GM18526 (cell line): Measurements from ENCODE around the gene AKR1A1.

ENCODE experiments used
- POLR2A ChIP-seq: IDR thresholded peaks from 3 replicates; pipeline ENCODE4 v1.6.1; 2011; ENCODE audit not compliant: insufficient read length; ENCODE audit errors: extremely low read depth

Gene AKR1A1

DNA sequence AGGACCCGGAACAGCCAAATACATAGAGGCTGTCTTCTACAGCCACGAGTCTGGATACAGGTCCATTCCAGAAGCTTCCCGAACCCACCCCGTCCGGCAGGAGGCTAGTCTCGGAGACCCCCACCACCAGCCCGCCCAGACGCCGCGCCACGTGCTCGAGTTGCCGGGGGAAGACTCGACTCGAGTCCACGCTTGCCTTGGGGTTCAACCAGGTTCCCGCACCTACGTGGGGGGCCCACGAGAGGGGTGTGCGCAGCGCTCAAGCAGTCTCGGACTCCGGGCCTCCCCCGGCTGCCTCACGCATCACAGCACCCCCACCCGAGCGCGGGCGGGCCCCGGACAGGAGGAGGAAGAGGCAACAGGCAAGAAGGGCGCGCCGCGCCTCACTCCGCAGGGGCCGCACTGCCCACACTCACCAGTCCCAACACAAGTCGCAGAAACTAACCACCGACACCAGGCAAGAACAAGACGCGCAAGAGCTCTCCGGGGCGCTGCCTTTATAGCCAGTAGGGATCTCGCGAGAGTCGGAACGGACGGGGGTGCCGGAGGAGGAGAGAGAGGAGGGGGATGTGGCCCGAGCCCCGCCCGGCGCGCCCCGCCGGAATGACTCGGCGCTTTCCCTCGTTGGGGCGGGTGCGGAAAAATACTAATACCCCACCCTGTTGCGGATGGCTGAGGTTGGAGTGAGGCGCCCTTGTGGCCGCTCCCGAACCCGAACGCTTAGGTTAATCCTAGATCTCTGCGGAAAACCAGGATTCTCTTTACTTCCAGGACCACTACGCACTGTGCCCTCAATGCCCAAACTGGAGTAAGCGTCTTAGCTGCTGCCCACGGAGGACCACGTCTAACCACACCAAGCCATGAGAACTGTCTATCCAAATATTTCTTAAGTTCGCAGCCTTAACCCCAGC is 29.0 kb upstream of the AKR1A1 start, which contains the start of gene PRDX1:
PRDX1 (minus strand) TSS at position 472 of the 911 bp plus-strand sequence. CDS start 2,841 bp downstream, outside the sequence.
- peak; percentile 100 for TF ChIP-seq POLR2A

- no peak for TF ChIP-seq POLR2A
These were observed 28.1 kb upstream of the AKR1A1 start for GRCh38 chr1:45522324-45523104.

DNA sequence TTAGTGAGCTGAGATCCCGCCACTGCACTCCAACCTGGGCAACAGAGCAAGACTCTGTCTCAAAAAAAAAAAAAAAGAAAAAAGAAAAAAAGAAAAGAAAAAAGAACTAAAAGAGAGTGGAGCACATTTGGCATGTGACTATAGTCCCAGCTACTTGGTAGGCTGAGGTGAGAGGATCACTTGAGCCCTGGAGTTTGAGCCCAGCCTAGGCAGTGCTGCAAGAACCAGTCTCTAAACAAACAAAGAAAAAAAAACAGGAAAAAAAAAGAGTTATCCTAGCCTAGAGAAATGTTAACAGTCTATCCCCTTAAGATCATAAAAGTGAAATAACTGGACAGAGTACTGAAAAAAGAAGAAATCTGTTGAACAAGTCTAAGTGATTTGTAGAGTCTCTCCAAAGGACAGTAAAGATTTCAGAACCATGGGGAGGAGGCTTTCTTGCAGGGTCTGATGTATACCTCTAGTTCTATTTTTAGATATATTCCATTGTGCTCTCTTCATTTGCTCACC is 24.4 kb upstream of the AKR1A1 start:
- TF ChIP-seq POLR2A, result no peak

DNA sequence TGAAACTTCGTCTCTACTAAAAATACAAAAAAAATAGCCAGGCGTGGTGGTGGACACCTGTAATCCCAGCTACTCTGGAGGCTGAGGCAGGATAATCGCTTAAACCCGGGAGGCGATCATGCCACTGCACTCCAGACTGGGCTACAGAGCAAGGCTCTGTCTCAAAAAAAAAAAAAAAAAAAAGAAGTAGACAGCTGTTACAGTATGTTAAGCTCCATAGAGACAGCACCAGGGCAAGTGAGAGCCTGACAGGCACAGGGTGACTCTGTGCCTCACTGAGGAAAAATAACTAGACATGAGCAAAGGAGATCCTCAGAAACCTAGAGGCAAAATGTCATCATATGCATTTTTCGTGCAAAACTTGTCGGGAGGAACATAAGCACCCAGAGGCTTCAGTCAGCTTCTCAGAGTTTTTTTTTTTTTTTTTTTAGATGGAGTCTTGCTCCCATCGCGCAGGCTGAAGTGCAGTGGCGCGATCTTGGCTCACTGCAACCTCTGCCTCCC is 19.9 kb upstream of the AKR1A1 start:
- TF ChIP-seq POLR2A, result no peak

DNA sequence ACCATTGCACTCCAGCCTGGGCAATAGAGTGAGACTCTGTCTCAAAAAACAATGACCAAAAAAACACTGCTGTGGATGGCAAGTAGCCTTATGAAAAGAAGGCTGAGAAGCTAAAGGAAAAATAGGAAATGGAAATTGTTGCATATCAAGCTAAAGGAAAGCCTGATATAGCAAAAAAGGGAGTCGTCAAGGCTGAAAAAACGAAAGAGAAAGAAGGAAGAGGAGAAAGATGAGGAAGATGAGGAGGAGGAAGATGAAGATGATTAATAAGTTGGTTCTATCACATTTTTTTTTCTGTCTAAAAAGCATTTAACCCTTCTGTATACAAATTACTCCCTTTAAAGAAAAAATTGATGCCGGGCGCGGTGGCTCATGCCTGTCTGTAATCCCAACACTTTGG is 18.8 kb upstream of the AKR1A1 start:
- no peak for TF ChIP-seq POLR2A

DNA sequence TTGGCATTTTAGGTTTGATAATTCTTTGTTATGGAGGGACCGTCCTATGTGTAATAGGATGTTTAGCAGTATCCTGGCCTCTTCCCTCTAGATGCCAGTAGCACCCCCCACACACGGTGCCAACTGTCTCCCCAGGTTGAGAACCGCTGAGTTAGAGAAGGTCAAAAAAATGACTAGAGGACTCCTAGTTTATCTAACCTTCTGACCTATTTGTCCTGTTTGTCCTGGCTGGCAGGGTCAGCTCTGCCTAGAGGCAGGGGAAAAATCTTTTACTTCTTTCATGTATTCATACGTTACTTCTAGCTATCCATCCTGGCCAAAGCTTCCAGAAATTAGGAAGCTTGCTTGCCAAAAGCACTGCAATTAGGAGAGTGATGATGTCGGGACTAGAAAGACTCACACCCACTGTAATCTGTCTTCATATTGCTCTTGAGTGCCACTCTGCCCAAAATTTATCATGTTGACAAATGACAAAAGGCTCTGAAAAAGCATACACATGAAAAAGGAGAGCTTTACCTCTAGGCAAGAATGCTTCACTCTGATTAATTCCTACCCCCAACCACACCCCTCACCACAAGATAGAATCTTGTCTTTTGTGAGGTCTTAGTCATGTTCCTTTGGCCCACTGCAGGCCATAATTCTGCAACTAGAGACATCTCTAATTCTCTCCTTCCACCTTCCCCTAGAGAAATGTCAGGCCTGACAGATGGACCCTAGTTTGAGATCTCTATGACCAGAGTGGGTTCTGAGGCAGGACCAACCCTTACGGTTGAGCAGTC is 14.4 kb upstream of the AKR1A1 start:
- no peak for TF ChIP-seq POLR2A

GRCh38 chr1:45536886-45537285 is 13.7 kb upstream of the AKR1A1 start:
- TF ChIP-seq POLR2A, result no peak

- no peak for TF ChIP-seq POLR2A
These were observed 9.4 kb upstream of the AKR1A1 start for GRCh38 chr1:45541193-45541592.

DNA sequence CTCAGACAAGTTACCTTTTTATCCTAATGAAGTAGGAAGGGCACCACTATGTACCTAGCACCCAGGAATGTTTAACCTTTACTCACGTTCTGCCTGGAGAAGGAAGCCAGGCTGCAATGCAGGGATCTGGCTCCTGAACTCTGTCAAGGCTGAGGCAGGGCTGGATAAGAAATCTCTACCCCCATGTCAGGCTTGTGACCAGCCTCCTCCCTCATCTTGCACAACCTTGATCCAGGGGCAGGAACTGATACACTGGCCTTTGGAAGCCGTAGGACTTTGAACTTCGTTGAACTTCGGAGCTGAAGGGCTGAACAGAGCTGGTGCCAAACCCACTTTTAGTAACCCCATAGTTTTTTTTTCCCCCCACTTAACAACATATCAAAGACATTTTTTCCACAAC is 8.0 kb upstream of the AKR1A1 start:
- no peak for TF ChIP-seq POLR2A

GRCh38 chr1:45543581-45544417 is 6.8 kb upstream of the AKR1A1 start:
- TF ChIP-seq POLR2A, result no peak

DNA sequence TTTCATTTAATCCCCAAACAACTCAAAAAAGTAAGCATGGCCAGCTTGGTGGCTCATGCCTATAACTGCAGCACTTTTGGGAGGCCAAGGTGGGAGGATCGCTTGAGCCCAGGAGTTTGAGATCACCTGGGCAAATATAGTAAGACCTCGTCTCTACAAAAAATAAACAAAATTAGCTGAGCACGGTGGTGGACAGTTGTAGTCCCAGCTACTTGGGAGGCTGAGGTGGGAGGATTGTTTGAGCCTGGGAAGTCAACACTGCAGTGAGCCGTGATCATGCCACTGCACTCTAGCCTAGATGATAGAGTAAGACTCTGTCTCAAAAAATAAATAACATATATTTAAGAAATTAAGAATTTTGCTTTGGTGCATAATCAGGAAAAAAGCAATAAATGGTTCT is 6.1 kb upstream of the AKR1A1 start:
- no peak for TF ChIP-seq POLR2A

DNA sequence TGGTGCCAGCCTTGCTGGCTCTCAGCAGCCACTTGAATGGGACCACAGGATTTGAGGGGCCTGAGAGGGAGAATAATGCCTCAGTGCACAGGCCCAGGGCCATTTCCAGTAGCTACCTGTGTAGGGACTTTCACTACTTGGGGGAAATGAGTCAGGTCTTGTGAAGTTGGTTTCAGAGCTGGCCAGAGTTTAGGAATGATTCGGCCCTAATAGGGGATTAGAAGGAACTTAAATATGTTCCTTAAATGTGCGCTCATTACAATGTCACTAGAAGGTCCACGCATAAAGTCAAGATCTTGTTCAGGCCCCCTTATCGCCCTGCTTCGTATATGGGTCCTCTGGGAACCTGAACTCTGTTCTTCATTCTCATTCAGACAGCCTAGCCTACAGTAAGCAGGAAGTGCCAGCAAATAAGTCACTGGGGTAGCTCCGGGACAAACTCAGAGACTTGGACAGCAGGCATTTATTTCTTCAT is 5.6 kb upstream of the AKR1A1 start:
- no peak for TF ChIP-seq POLR2A

GRCh38 chr1:45545553-45546310 is 4.9 kb upstream of the AKR1A1 start:
- no peak for TF ChIP-seq POLR2A

DNA sequence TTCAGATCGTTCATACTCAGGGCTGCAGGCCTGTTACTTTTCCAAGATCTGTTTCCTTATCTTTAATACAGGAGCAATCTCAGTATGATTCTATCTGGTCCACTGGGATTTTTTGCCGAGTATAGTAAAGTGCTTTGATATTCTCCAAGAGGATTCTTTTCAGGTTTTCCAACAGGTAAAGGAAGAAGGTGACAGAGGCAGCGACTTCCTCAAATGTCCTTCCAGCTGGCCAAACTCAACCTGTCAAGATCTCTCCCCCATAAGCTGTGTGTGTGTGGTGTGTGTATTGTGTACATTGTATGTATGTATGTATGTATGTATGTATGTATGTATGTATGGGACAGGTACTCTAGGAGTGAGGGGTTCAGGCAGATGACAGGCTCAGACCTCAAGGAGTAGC is 1.1 kb downstream of the AKR1A1 start:
- TF ChIP-seq POLR2A, result no peak

- TF ChIP-seq POLR2A, result no peak
These were observed 1.7 kb downstream of the AKR1A1 start for GRCh38 chr1:45552331-45552730.
